ENCODE results near the gene VENTX. TPM values are rescaled to one million over a fixed set of nuclear protein-coding genes. Genes with fewer than 3 reads are reported as not detected.

VENTX gene
- total RNA-seq, 1 experiment from 2014 or later: not detected

GRCh38 chr10:133257489-133258065, 19.9 kb downstream of the VENTX start:
- intact Hi-C loops (cut with micrococcal nuclease): loop anchor here (2.0 to 10.0 kb wide), 3 partner anchors 113 to 353 kb away; partner anchors contain the start of gene CFAP46
- no peak for DNase-seq (ENCODE audit: low read depth, low spot score)
- H4K20me1 ChIP-seq (ENCODE audit: insufficient read depth): no peaks in the 10 kb centered on the region
- ChIA-PET POLR2A (interaction anchor here (0.9 kb wide), 1 partner anchor 11 kb away, joined by 3 read pairs; no protein-coding TSS in a partner anchor), CTCF (interaction anchor here (1.1 to 1.9 kb wide), 2 partner anchors 112 to 114 kb away, joined by 4 to 5 read pairs; no protein-coding TSS in a partner anchor), RAD21 (ENCODE audit: low non-redundant PET in 1 of 2, low total read pairs in 2 of 2, uncharacterized antibody in 2 of 2, unreplicated experiment in 2 of 2) (no interaction called here)
- no peak overlapping the region for H2AFZ ChIP-seq (ENCODE audit: low read depth, low read length, poor library complexity, severe bottlenecking)
- peak overlapping the region; percentile 33 to 54 for H3K4me3 ChIP-seq (replicated peaks in 1 of 2; ENCODE audit: low read depth in 1 of 2, low read length in 2 of 2)
- H3K4me1 ChIP-seq (ENCODE audit: control insufficient read depth in 1 of 2, insufficient read depth in 2 of 2, low read length in 2 of 2): peaks cover 40 to 50% of the 10 kb centered on the region in 2 experiments
- H3K27me3 ChIP-seq (ENCODE audit: insufficient read depth, low read length): no peaks in the 10 kb centered on the region
- peak overlapping the region; percentile 74 for H3K4me2 ChIP-seq (ENCODE audit: low read length)
- H3K27ac ChIP-seq (ENCODE audit: low read depth, low read length): peak overlapping the region; percentile 92
- no peaks in the 10 kb centered on the region for H3K9me2 ChIP-seq (ENCODE audit: insufficient read depth)
- TF ChIP-seq SP1 (IDR thresholded peaks at IDR 0.05; ENCODE audit: low read depth) (peak; percentile 39; the same call in 1 of the 2 replicates), SRF (IDR thresholded peaks at IDR 0.05; ENCODE audit: low read depth) (no peak), EZH2 (IDR thresholded peaks at IDR 0.05) (no peak), RAD21 (IDR thresholded peaks at IDR 0.05; ENCODE audit: low read depth) (peak; percentile 58), POLR2A (IDR thresholded peaks at IDR 0.05; ENCODE audit: borderline replicate concordance, extremely low read depth, insufficient read depth, insufficient read length) (peak; percentile 9), CTCF (IDR thresholded peaks at IDR 0.05 in 2 of 3, conservative IDR thresholded peaks at IDR 0.05 in 1 of 3; ENCODE audit: borderline replicate concordance in 1 of 3, insufficient read depth in 1 of 3, low read depth in 2 of 3, low read length in 2 of 3) (peak; percentile 33 to 59 (median 34); a peak in 3 of 6 replicates), EGR1 (IDR thresholded peaks at IDR 0.05; ENCODE audit: low read depth) (peak; percentile 46; the same call in 1 of the 2 replicates), CBX3 (IDR thresholded peaks at IDR 0.05; ENCODE audit: low read depth) (no peak), MAX (IDR thresholded peaks at IDR 0.05) (peak; percentile 84)
- no peaks in the 10 kb centered on the region for H3K36me3 ChIP-seq (ENCODE audit: control insufficient read depth in 1 of 2, insufficient read depth in 2 of 2, low read length in 2 of 2)
- ATAC-seq: peak; percentile 69
- H3K9ac ChIP-seq (ENCODE audit: low read length): peak overlapping the region; percentile 63
- H3K79me2 ChIP-seq (ENCODE audit: insufficient read depth, low read length): no peaks in the 10 kb centered on the region
- no peaks in the 10 kb centered on the region for H3K9me3 ChIP-seq (ENCODE audit: control insufficient read depth in 1 of 2, insufficient read depth in 1 of 2, low read depth in 1 of 2, low read length in 2 of 2)
- no TSS peak for BruUV-seq (replicated peaks)

Measured in HCT116 (cell line).